Keratinocyte (primary cell): ENCODE data around the gene TMEM233. TPM values are rescaled to one million over a fixed set of nuclear protein-coding genes. Genes with fewer than 3 reads are reported as not detected.

Experiments used
- DNase-seq: peaks from one replicate; pipeline ENCODE4 v3.0.0-alpha.2; 2011; ENCODE audit warnings: low read depth, missing footprints, low spot score
- FAIRE-seq: peaks from 2 replicates; lab custom pipeline; 2011; peaks lifted over from hg19 to GRCh38; lab: Jason Lieb, UNC
- H2AFZ ChIP-seq: 2 replicates; pipeline ENCODE4 v1.6.0; 2012; ENCODE audit warnings: low read length, control low read depth, inconsistent platforms; ENCODE audit not compliant: control insufficient read depth
- H3K27ac ChIP-seq: 2 replicates; pipeline ENCODE4 v1.5.1; 2011; ENCODE audit warnings: low read length; ENCODE audit not compliant: control insufficient read depth, insufficient read depth
- H3K27me3 ChIP-seq: 3 replicates; pipeline ENCODE4 v1.6.0; 2011; ENCODE audit warnings: low read length; ENCODE audit not compliant: control insufficient read depth, insufficient read depth; ENCODE audit errors: extremely low read depth
- H3K36me3 ChIP-seq, 2 experiments: 2 replicates in 1 of 2; 3 replicates in 1 of 2; pipeline ENCODE4 v1.5.1; 2011; ENCODE audit warnings: low read length in 2 of 2, mild to moderate bottlenecking in 1 of 2; ENCODE audit not compliant: control insufficient read depth in 2 of 2, insufficient read depth in 2 of 2; ENCODE audit errors: extremely low read depth in 1 of 2
- H3K4me1 ChIP-seq: 3 replicates; pipeline ENCODE4 v1.5.1; 2011; ENCODE audit warnings: low read length; ENCODE audit not compliant: control insufficient read depth, insufficient read depth; ENCODE audit errors: extremely low read depth
- H3K4me2 ChIP-seq: 3 replicates; pipeline ENCODE4 v1.6.0; 2011; ENCODE audit warnings: low read depth, low read length; ENCODE audit not compliant: control insufficient read depth, insufficient read depth; ENCODE audit errors: extremely low read depth
- H3K4me3 ChIP-seq, 3 experiments: fragments of 200-600 bp in 1 of 3; sonication (generic) in 1 of 3; 2 replicates in 2 of 3; 3 replicates in 1 of 3; pipeline ENCODE4 v1.5.1; 2011 to 2016; ENCODE audit warnings: low read length in 3 of 3, mild to moderate bottlenecking in 3 of 3, control low read depth in 2 of 3, inconsistent platforms in 1 of 3, low read depth in 1 of 3, mixed read lengths in 1 of 3, mixed run types in 1 of 3, moderate library complexity in 1 of 3; ENCODE audit not compliant: control insufficient read depth in 2 of 3, insufficient read depth in 2 of 3; ENCODE audit errors: extremely low read depth in 1 of 3
- H3K79me2 ChIP-seq: 2 replicates; pipeline ENCODE4 v1.6.0; 2012; ENCODE audit warnings: low read length; ENCODE audit not compliant: control insufficient read depth, insufficient read depth
- H3K9ac ChIP-seq: 3 replicates; pipeline ENCODE4 v1.6.0; 2011; ENCODE audit warnings: low read length; ENCODE audit not compliant: control insufficient read depth, insufficient read depth; ENCODE audit errors: extremely low read depth
- H3K9me1 ChIP-seq: 3 replicates; pipeline ENCODE4 v1.6.0; 2011; ENCODE audit warnings: low read length; ENCODE audit not compliant: control insufficient read depth, insufficient read depth; ENCODE audit errors: extremely low read depth
- H3K9me3 ChIP-seq: 2 replicates; pipeline ENCODE4 v1.5.1; 2012; ENCODE audit warnings: low read depth, low read length; ENCODE audit not compliant: control insufficient read depth
- H4K20me1 ChIP-seq: 3 replicates; pipeline ENCODE4 v1.6.0; 2011; ENCODE audit warnings: low read length; ENCODE audit not compliant: control insufficient read depth, insufficient read depth; ENCODE audit errors: extremely low read depth
- EZH2 ChIP-seq: IDR thresholded peaks from one replicate; pipeline ENCODE4 v1.6.1; 2012; ENCODE audit warnings: inconsistent platforms, mild to moderate bottlenecking, low read length, moderate library complexity
- dilution Hi-C: fragments of 300-500 bp; cut with MboI; formaldehyde crosslinking; loops from one replicate; pipeline ENCODE4 v1.7.0; 2020; ENCODE audit warnings: low sequenced_read_pairs; ENCODE audit not compliant: extremely low pct_ligation_motif_present
- polyA plus RNA-seq, 5 experiments: library from polyadenylated mRNA; depleted of rRNA in 3 of 5; stranded (reverse) in 3 of 5; stranded (forward) in 1 of 5; unstranded in 1 of 5; fragments of >200 nt; gene quantifications; 1 replicate in 1 of 5; 2 replicates in 3 of 5; 3 replicates in 1 of 5; pipeline versions ENCODE4 v1.2.1 to v1.2.3, GENCODE V29; 2011 to 2012; ENCODE audit warnings: missing spikeins in 2 of 5, low read depth in 1 of 5, low replicate concordance in 1 of 5
- TF ChIP-seq, protein P1 (sequence below), 3 experiments: IDR thresholded peaks in 1 of 3; conservative IDR thresholded peaks in 1 of 3; optimal IDR thresholded peaks in 1 of 3; 2 replicates in 2 of 3; 3 replicates in 1 of 3; pipeline versions ENCODE3 to v1.5.1; 2011; ENCODE audit warnings: low read length in 3 of 3, mild to moderate bottlenecking in 3 of 3, moderate library complexity in 2 of 3, control low read depth in 1 of 3, inconsistent platforms in 1 of 3; ENCODE audit not compliant: insufficient read depth in 2 of 3; ENCODE audit errors: extremely low read depth in 1 of 3

Gene TMEM233
- polyA plus RNA-seq, 1 donor (not counting 4 experiments of a cell fraction or from before 2014, with no cell fraction given) = not detected

- DNase-seq = no peak
- Histone ChIP-seq H3K9me1 (no peaks in the 10 kb centered on the region), H3K27ac (no peak overlapping the region), H4K20me1 (no peaks in the 10 kb centered on the region), H3K27me3 (no peaks in the 10 kb centered on the region), H3K4me2 (no peak overlapping the region), H3K36me3 (no peaks in the 10 kb centered on the region), H3K9ac (no peak overlapping the region), H2AFZ (no peak overlapping the region), H3K9me3 (no peaks in the 10 kb centered on the region), H3K4me3 (no peak overlapping the region), H3K79me2 (no peaks in the 10 kb centered on the region), H3K4me1 (no peaks in the 10 kb centered on the region)
- dilution Hi-C loops = no loop called here
- no peak for FAIRE-seq
- no peak for TF ChIP-seq EZH2
- TF ChIP-seq, protein P1, sequence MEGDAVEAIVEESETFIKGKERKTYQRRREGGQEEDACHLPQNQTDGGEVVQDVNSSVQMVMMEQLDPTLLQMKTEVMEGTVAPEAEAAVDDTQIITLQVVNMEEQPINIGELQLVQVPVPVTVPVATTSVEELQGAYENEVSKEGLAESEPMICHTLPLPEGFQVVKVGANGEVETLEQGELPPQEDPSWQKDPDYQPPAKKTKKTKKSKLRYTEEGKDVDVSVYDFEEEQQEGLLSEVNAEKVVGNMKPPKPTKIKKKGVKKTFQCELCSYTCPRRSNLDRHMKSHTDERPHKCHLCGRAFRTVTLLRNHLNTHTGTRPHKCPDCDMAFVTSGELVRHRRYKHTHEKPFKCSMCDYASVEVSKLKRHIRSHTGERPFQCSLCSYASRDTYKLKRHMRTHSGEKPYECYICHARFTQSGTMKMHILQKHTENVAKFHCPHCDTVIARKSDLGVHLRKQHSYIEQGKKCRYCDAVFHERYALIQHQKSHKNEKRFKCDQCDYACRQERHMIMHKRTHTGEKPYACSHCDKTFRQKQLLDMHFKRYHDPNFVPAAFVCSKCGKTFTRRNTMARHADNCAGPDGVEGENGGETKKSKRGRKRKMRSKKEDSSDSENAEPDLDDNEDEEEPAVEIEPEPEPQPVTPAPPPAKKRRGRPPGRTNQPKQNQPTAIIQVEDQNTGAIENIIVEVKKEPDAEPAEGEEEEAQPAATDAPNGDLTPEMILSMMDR (optimal IDR thresholded peaks at IDR 0.05 in 1 of 3, IDR thresholded peaks at IDR 0.05 in 1 of 3, conservative IDR thresholded peaks at IDR 0.05 in 1 of 3; ENCODE audit: extremely low read depth in 1 of 3, insufficient read depth in 2 of 3, low read length in 3 of 3) = no peak
These were observed 47.2 kb upstream of the TMEM233 start for GRCh38 chr12:119546340-119546739.

DNA sequence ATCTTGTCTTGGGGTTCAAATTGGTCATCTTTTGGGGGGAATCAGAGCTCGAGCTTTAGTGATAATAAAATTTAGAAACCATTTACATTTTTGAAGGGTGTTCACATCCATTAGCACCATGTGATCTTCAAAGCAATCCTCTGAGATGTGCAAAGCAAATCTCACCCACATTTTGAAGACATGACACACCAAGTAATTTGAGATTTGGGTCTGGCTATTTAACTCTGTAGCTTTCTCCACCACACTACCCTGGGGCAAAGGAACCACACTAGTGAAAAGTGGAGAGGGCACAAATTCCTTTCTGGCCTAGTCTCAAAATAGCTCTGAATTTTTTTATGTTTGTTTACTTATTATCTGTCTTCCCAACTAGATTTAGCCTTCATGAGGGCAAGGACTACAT is 46.6 kb upstream of the TMEM233 start:
- no peak for DNase-seq
- Histone ChIP-seq H3K9me1 (no peaks in the 10 kb centered on the region), H3K4me1 (no peaks in the 10 kb centered on the region), H3K9me3 (no peaks in the 10 kb centered on the region), H3K36me3 (no peaks in the 10 kb centered on the region), H4K20me1 (no peaks in the 10 kb centered on the region), H3K79me2 (no peaks in the 10 kb centered on the region), H3K27ac (no peak overlapping the region), H3K27me3 (no peaks in the 10 kb centered on the region), H2AFZ (no peak overlapping the region), H3K4me2 (no peak overlapping the region), H3K9ac (no peak overlapping the region), H3K4me3 (no peak overlapping the region)
- dilution Hi-C loops = no loop called here
- no peak for TF ChIP-seq EZH2
- FAIRE-seq = no peak

GRCh38 chr12:119556854-119557253 is 36.7 kb upstream of the TMEM233 start:
- H3K79me2 ChIP-seq = no peaks in the 10 kb centered on the region
- H3K9me1 ChIP-seq = no peaks in the 10 kb centered on the region
- H3K27ac ChIP-seq = no peak overlapping the region
- H4K20me1 ChIP-seq = no peaks in the 10 kb centered on the region
- H3K36me3 ChIP-seq = no peaks in the 10 kb centered on the region
- no peak overlapping the region for H3K4me2 ChIP-seq
- H3K4me1 ChIP-seq = no peaks in the 10 kb centered on the region
- no peak overlapping the region for H2AFZ ChIP-seq
- H3K9me3 ChIP-seq = no peaks in the 10 kb centered on the region
- dilution Hi-C loops = no loop called here
- TF ChIP-seq, protein P1 (optimal IDR thresholded peaks at IDR 0.05 in 1 of 3, IDR thresholded peaks at IDR 0.05 in 1 of 3, conservative IDR thresholded peaks at IDR 0.05 in 1 of 3; ENCODE audit: extremely low read depth in 1 of 3, insufficient read depth in 2 of 3, low read length in 3 of 3) = no peak
- TF ChIP-seq EZH2 = no peak
- no peak overlapping the region for H3K4me3 ChIP-seq
- no peak overlapping the region for H3K9ac ChIP-seq
- DNase-seq (no peak), FAIRE-seq (no peak)
- no peaks in the 10 kb centered on the region for H3K27me3 ChIP-seq
